CD14-positive monocyte (primary cell): ENCODE results near the gene FNDC11. TPM values are rescaled to one million over a fixed set of nuclear protein-coding genes. Genes with fewer than 3 reads are reported as not detected.

Experiments used
- DNase-seq, 3 donors: peaks; one replicate each; pipeline ENCODE4 v3.0.0-alpha.2; 2011 to 2022
- H2AFZ ChIP-seq: 2 replicates; pipeline ENCODE4 v1.6.0; 2012; ENCODE audit warnings: mild to moderate bottlenecking, low read depth, low read length, inconsistent platforms; ENCODE audit not compliant: insufficient read depth, poor library complexity, severe bottlenecking
- H3K27ac ChIP-seq, 2 donors: 1 replicate in 1 of 2; 2 replicates in 1 of 2; pipeline ENCODE4 v1.5.1; 2012 to 2013; ENCODE audit warnings: low read length in 2 of 2, control low read depth in 1 of 2, inconsistent platforms in 1 of 2, low read depth in 1 of 2, mild to moderate bottlenecking in 1 of 2
- H3K27me3 ChIP-seq, 2 donors: one replicate each; pipeline versions ENCODE4 v1.6.0 to v1.6.1; 2011 to 2013; ENCODE audit warnings: low read length in 2 of 2; ENCODE audit not compliant: control insufficient read depth in 2 of 2, insufficient read depth in 2 of 2
- H3K36me3 ChIP-seq, 2 donors: replicated peaks in 1 of 2; 1 replicate in 1 of 2; 2 replicates in 1 of 2; pipeline versions ENCODE4 v1.5.1 to v1.6.1; 2012 to 2013; ENCODE audit warnings: low read length in 2 of 2, control low read depth in 1 of 2, inconsistent platforms in 1 of 2, mild to moderate bottlenecking in 1 of 2; ENCODE audit not compliant: insufficient read depth in 2 of 2, control insufficient read depth in 1 of 2
- H3K4me1 ChIP-seq, 2 donors: 1 replicate in 1 of 2; 2 replicates in 1 of 2; pipeline versions ENCODE4 v1.5.1 to v1.6.1; 2012 to 2013; ENCODE audit warnings: low read length in 2 of 2, control low read depth in 1 of 2, inconsistent platforms in 1 of 2, mild to moderate bottlenecking in 1 of 2, moderate library complexity in 1 of 2; ENCODE audit not compliant: insufficient read depth in 2 of 2, control insufficient read depth in 1 of 2
- H3K4me2 ChIP-seq: replicated peaks from 2 replicates; pipeline ENCODE3; 2012; ENCODE audit warnings: low read length, moderate library complexity, mild to moderate bottlenecking; ENCODE audit not compliant: poor library complexity, severe bottlenecking; ENCODE audit errors: extremely low read depth
- H3K4me3 ChIP-seq, 3 experiments: fragments of 200-600 bp in 1 of 3; sonication (generic) in 1 of 3; replicated peaks in 1 of 3; 1 replicate in 2 of 3; 2 replicates in 1 of 3; pipeline ENCODE4 v1.5.1; 2011 to 2013; ENCODE audit warnings: low read length in 3 of 3, mild to moderate bottlenecking in 3 of 3, control low read depth in 2 of 3, low read depth in 2 of 3, inconsistent platforms in 1 of 3, moderate library complexity in 1 of 3
- H3K79me2 ChIP-seq: 2 replicates; pipeline ENCODE4 v1.6.0; 2012; ENCODE audit warnings: mild to moderate bottlenecking, control low read depth, inconsistent platforms, low read length, moderate library complexity; ENCODE audit not compliant: insufficient read depth
- H3K9ac ChIP-seq: 2 replicates; pipeline ENCODE4 v1.6.0; 2017; ENCODE audit warnings: low read length, mild to moderate bottlenecking; ENCODE audit not compliant: insufficient read depth, poor library complexity, severe bottlenecking
- H3K9me3 ChIP-seq, 2 donors: replicated peaks in 1 of 2; 1 replicate in 1 of 2; 2 replicates in 1 of 2; pipeline versions ENCODE4 v1.5.1 to v1.6.1; 2012 to 2013; ENCODE audit warnings: low read length in 2 of 2, control low read depth in 1 of 2; ENCODE audit not compliant: control insufficient read depth in 1 of 2, insufficient read depth in 1 of 2
- H4K20me1 ChIP-seq: 2 replicates; pipeline ENCODE4 v1.6.0; 2012; ENCODE audit warnings: mild to moderate bottlenecking, low read length, control low read depth, moderate library complexity; ENCODE audit not compliant: insufficient read depth
- H3K27ac Mint-ChIP-seq, 7 donors: one replicate each; pipeline ENCODE4 v1.8.0; 2020; ENCODE audit warnings: mild to moderate bottlenecking in 7 of 7, mixed read lengths in 7 of 7, moderate library complexity in 6 of 7, inconsistent platforms in 2 of 7
- H3K27me3 Mint-ChIP-seq, 3 donors: one replicate each; pipeline ENCODE4 v1.8.0; 2021 to 2022; ENCODE audit warnings: low read depth in 3 of 3, mild to moderate bottlenecking in 3 of 3, mixed read lengths in 3 of 3, moderate library complexity in 3 of 3, inconsistent platforms in 1 of 3
- H3K36me3 Mint-ChIP-seq, 2 donors: one replicate each; pipeline ENCODE4 v1.8.0; 2020; ENCODE audit warnings: mixed read lengths in 2 of 2, inconsistent platforms in 1 of 2, mild to moderate bottlenecking in 1 of 2
- H3K4me1 Mint-ChIP-seq: one replicate; pipeline ENCODE4 v1.8.0; 2020; ENCODE audit warnings: mild to moderate bottlenecking, mixed read lengths
- H3K4me3 Mint-ChIP-seq, 2 donors: one replicate each; pipeline ENCODE4 v1.8.0; 2020; ENCODE audit warnings: mild to moderate bottlenecking in 2 of 2, mixed read lengths in 2 of 2, moderate library complexity in 1 of 2
- H3K9me3 Mint-ChIP-seq, 7 donors: one replicate each; pipeline ENCODE4 v1.8.0; 2020 to 2022; ENCODE audit warnings: mixed read lengths in 7 of 7, mild to moderate bottlenecking in 6 of 7, moderate library complexity in 6 of 7, inconsistent platforms in 2 of 7
- WGBS: methylation state at CpG from one replicate; pipeline ENCODE4 v1.1.5; 2013; ENCODE audit warnings: missing lambda C conversion rate; ENCODE audit not compliant: insufficient coverage; 5-methylcytosine and 5-hydroxymethylcytosine counted together
- intact Hi-C, 2 donors: fragments of 100-400 bp; cut with micrococcal nuclease; formaldehyde crosslinking; loops; one replicate each; pipeline versions ENCODE4 v1.15.0 to v1.15.1; 2023
- polyA plus RNA-seq, 3 donors: library from polyadenylated mRNA; depleted of rRNA in 1 of 3; unstranded in 2 of 3; stranded (reverse) in 1 of 3; fragments of 300-500 nt in 2 of 3; fragments of >200 nt in 1 of 3; fragmentation: Illumina TruSeq in 2 of 3; gene quantifications; 1 replicate in 2 of 3; 2 replicates in 1 of 3; pipeline ENCODE4 v1.2.3, GENCODE V29; 2012 to 2021
- TF ChIP-seq, protein P1 (sequence below): fragments of 200-600 bp; IDR thresholded peaks from one replicate; pipeline ENCODE4 v1.8.0; 2022; ENCODE audit warnings: antibody characterized with exemption, mild to moderate bottlenecking

Gene FNDC11
- polyA plus RNA-seq, 3 donors = 0.23 TPM; not detected in 2

DNA sequence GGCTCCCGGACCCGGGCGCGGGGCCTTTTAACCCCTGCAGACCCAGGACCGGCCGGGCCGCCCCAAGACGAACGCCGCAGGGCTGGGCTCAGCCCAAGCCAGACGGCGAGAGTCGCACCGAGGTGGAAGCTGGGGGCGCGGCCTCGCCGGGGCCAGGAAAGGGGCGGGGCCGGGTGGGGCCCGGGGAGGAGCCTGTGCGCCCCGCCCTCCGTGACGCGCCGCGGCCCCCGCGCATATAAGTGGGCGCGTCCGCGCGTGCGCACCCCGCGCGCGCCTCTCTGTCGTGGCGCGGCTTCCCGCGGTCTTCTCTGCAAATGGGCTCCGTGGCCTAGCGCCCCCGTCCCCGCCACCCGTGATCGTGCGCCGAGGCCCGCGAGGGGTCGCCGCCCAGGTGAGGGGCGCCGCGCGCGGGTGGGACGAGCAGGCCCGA lies 33.4 kb upstream of the FNDC11 start, which contains the start of gene PPDPF:
Gene PPDPF, plus strand, starts transcription at position 262 of the 430 bp plus-strand sequence. CDS start 544 bp downstream, outside the sequence.
- Mint-ChIP-seq H3K27ac (peak within 1 kb of the TSS; percentile 19 to 85 (median 63)), H3K4me1 (peaks cover 12% of the 10 kb centered on the region), H3K27me3 (peaks cover 24 to 41% (median 26%) of the 10 kb centered on the region in 3 donors), H3K9me3 (peaks cover 13 to 22% (median 19%) of the 10 kb centered on the region in 7 donors), H3K36me3 (peaks cover 15 to 21% of the 10 kb centered on the region in 2 donors), H3K4me3 (peak within 1 kb of the TSS; percentile 78 to 83)
- Histone ChIP-seq H3K9me3 (peaks cover 11 to 12% of the 10 kb centered on the region in 2 donors), H3K9ac (peak within 1 kb of the TSS; percentile 68), H3K27me3 (peaks cover 0 to 23% of the 10 kb centered on the region in 2 donors), H3K27ac (peak within 1 kb of the TSS in 1 of 2 donors; percentile 53), H3K4me2 (peak within 1 kb of the TSS; percentile 96), H3K4me1 (peaks cover 16 to 26% of the 10 kb centered on the region in 2 donors), H3K79me2 (peaks cover 7% of the 10 kb centered on the region), H3K36me3 (no peaks in the 10 kb centered on the region), H3K4me3 (peak within 1 kb of the TSS; percentile 50 to 83 (median 68)), H4K20me1 (peaks cover 13% of the 10 kb centered on the region), H2AFZ (peak within 1 kb of the TSS; percentile 97)
- intact Hi-C loops = loop anchor here (1.0 to 10.0 kb wide), 3 partner anchors 16 to 544 kb away; partner anchors contain the start of genes PTK6 (in 2 of the 2) and TCEA2 (in 1 of the 2)
- WGBS = under 1% methylated on average over 51 of the region's 64 CpGs
- peak; percentile 73 to 83 (median 75) for DNase-seq
- TF ChIP-seq, protein P1, sequence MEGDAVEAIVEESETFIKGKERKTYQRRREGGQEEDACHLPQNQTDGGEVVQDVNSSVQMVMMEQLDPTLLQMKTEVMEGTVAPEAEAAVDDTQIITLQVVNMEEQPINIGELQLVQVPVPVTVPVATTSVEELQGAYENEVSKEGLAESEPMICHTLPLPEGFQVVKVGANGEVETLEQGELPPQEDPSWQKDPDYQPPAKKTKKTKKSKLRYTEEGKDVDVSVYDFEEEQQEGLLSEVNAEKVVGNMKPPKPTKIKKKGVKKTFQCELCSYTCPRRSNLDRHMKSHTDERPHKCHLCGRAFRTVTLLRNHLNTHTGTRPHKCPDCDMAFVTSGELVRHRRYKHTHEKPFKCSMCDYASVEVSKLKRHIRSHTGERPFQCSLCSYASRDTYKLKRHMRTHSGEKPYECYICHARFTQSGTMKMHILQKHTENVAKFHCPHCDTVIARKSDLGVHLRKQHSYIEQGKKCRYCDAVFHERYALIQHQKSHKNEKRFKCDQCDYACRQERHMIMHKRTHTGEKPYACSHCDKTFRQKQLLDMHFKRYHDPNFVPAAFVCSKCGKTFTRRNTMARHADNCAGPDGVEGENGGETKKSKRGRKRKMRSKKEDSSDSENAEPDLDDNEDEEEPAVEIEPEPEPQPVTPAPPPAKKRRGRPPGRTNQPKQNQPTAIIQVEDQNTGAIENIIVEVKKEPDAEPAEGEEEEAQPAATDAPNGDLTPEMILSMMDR = no peak

DNA sequence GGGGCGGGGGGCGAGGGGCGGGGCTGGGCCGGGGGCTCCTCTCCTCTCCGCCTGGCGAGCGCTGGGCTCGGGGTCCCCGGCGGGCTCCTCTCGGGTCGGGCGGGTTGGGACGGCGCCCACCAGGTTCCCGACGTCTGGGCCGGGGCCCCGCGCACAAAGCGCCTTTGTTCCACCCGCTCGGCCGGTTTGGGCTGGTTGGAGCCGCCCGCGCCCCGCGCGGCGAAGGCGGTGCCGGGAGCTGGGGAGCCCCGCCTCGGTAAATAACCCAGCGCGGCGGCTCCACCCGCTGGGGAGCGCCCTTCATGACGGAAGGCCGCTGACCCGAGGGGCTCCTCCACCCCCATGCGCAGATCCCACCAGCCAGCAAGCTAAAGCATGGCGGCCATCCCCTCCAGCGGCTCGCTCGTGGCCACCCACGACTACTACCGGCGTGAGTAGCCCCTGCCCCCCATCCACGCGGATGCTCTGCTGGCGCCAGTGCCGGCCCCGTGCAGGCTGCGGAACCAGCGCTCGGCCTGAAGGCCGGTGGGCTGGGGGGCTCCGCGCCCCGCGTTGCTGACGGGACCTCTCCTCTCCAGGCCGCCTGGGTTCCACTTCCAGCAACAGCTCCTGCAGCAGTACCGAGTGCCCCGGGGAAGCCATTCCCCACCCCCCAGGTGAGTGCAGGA lies 32.9 kb upstream of the FNDC11 start:
- under 1% methylated on average over 62 of the region's 68 CpGs for WGBS
- Histone ChIP-seq H3K79me2 (peaks cover 7% of the 10 kb centered on the region), H4K20me1 (peaks cover 13% of the 10 kb centered on the region), H3K4me2 (peak overlapping the region; percentile 96), H3K27me3 (peaks cover 0 to 23% of the 10 kb centered on the region in 2 donors), H3K36me3 (no peaks in the 10 kb centered on the region), H3K4me3 (peak overlapping the region; percentile 50 to 83 (median 65)), H2AFZ (peak overlapping the region; percentile 97), H3K9ac (peak overlapping the region; percentile 68), H3K27ac (peak overlapping the region in 1 of 2 donors; percentile 53), H3K4me1 (peaks cover 20 to 31% of the 10 kb centered on the region in 2 donors), H3K9me3 (peaks cover 11 to 12% of the 10 kb centered on the region in 2 donors)
- peaks cover 17% of the 10 kb centered on the region for H3K4me1 Mint-ChIP-seq
- H3K27ac Mint-ChIP-seq = peak overlapping the region in 5 of 7 donors; percentile 19 to 74 (median 50)
- H3K4me3 Mint-ChIP-seq = peak overlapping the region; percentile 78 to 83
- TF ChIP-seq, protein P1 = no peak
- DNase-seq = peak; percentile 20 to 38 (median 29)
- H3K9me3 Mint-ChIP-seq = peaks cover 13 to 22% (median 18%) of the 10 kb centered on the region in 7 donors
- peaks cover 24 to 38% (median 26%) of the 10 kb centered on the region in 3 donors for H3K27me3 Mint-ChIP-seq
- H3K36me3 Mint-ChIP-seq = peaks cover 15 to 21% of the 10 kb centered on the region in 2 donors
- intact Hi-C loops = loop anchor here (1.0 to 10.0 kb wide), 3 partner anchors 16 to 544 kb away; partner anchors contain the start of genes PTK6 (in 2 of the 2) and TCEA2 (in 1 of the 2)
